ENCODE data around the gene PRG2.

DNA sequence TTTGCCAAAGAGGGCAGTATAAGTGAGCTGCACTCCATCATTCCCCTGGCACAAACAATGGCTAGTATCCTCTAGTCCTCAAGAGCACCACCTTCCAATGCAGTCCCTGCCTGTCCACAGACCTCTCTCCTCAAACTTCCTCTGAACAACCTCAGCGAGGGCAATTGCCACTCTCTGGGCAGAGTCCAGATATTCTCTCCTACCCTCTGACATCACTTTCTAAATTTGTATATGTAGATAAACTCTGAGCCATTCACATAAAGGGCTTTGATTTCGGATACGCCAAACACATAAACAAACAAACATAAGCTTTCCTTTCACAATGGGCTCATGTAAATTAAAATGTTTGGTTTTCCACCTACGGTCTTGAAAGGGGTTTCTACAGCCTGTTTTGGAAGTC is 39.5 kb upstream of the PRG2 start:
- TF ChIP-seq, protein P1, sequence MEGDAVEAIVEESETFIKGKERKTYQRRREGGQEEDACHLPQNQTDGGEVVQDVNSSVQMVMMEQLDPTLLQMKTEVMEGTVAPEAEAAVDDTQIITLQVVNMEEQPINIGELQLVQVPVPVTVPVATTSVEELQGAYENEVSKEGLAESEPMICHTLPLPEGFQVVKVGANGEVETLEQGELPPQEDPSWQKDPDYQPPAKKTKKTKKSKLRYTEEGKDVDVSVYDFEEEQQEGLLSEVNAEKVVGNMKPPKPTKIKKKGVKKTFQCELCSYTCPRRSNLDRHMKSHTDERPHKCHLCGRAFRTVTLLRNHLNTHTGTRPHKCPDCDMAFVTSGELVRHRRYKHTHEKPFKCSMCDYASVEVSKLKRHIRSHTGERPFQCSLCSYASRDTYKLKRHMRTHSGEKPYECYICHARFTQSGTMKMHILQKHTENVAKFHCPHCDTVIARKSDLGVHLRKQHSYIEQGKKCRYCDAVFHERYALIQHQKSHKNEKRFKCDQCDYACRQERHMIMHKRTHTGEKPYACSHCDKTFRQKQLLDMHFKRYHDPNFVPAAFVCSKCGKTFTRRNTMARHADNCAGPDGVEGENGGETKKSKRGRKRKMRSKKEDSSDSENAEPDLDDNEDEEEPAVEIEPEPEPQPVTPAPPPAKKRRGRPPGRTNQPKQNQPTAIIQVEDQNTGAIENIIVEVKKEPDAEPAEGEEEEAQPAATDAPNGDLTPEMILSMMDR (conservative IDR thresholded peaks at IDR 0.05; ENCODE audit: low read depth, low read length), result no peak
- TF ChIP-seq EZH2 (IDR thresholded peaks at IDR 0.05; ENCODE audit: low read length, unreplicated experiment), result no peak
- TF ChIP-seq EZH2phosphoT487 (IDR thresholded peaks at IDR 0.05; ENCODE audit: borderline replicate concordance, low read length), result no peak
